Measurements from ENCODE around the gene EIF5B. TPM values are rescaled to one million over a fixed set of nuclear protein-coding genes. Genes with fewer than 3 reads are reported as not detected.

The EIF5B gene
- total and polyA plus RNA-seq, 2 of the 8 experiments (the other 6 are each of a cell fraction or from before 2014, with no cell fraction given), result 10.7 to 64.5 TPM

DNA sequence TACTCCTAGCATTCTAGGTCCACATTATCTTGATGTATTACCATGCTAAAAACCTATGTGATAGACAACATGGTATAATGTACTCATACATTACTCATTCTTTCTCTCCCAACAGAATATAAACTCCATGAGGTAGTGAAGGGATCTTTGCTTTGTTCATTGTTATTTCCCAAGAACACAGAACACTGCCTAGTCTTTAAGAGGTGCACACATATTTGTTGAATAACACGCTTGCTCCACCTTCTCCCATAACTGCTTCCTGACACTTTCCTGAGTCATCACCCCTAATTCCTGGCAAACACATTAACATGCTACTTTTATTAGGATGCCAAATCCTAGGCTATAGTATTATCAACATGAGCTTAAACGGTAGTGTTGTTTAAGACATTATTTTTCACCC, 111.4 kb downstream of the EIF5B start (continued):
- TF ChIP-seq, protein P1, sequence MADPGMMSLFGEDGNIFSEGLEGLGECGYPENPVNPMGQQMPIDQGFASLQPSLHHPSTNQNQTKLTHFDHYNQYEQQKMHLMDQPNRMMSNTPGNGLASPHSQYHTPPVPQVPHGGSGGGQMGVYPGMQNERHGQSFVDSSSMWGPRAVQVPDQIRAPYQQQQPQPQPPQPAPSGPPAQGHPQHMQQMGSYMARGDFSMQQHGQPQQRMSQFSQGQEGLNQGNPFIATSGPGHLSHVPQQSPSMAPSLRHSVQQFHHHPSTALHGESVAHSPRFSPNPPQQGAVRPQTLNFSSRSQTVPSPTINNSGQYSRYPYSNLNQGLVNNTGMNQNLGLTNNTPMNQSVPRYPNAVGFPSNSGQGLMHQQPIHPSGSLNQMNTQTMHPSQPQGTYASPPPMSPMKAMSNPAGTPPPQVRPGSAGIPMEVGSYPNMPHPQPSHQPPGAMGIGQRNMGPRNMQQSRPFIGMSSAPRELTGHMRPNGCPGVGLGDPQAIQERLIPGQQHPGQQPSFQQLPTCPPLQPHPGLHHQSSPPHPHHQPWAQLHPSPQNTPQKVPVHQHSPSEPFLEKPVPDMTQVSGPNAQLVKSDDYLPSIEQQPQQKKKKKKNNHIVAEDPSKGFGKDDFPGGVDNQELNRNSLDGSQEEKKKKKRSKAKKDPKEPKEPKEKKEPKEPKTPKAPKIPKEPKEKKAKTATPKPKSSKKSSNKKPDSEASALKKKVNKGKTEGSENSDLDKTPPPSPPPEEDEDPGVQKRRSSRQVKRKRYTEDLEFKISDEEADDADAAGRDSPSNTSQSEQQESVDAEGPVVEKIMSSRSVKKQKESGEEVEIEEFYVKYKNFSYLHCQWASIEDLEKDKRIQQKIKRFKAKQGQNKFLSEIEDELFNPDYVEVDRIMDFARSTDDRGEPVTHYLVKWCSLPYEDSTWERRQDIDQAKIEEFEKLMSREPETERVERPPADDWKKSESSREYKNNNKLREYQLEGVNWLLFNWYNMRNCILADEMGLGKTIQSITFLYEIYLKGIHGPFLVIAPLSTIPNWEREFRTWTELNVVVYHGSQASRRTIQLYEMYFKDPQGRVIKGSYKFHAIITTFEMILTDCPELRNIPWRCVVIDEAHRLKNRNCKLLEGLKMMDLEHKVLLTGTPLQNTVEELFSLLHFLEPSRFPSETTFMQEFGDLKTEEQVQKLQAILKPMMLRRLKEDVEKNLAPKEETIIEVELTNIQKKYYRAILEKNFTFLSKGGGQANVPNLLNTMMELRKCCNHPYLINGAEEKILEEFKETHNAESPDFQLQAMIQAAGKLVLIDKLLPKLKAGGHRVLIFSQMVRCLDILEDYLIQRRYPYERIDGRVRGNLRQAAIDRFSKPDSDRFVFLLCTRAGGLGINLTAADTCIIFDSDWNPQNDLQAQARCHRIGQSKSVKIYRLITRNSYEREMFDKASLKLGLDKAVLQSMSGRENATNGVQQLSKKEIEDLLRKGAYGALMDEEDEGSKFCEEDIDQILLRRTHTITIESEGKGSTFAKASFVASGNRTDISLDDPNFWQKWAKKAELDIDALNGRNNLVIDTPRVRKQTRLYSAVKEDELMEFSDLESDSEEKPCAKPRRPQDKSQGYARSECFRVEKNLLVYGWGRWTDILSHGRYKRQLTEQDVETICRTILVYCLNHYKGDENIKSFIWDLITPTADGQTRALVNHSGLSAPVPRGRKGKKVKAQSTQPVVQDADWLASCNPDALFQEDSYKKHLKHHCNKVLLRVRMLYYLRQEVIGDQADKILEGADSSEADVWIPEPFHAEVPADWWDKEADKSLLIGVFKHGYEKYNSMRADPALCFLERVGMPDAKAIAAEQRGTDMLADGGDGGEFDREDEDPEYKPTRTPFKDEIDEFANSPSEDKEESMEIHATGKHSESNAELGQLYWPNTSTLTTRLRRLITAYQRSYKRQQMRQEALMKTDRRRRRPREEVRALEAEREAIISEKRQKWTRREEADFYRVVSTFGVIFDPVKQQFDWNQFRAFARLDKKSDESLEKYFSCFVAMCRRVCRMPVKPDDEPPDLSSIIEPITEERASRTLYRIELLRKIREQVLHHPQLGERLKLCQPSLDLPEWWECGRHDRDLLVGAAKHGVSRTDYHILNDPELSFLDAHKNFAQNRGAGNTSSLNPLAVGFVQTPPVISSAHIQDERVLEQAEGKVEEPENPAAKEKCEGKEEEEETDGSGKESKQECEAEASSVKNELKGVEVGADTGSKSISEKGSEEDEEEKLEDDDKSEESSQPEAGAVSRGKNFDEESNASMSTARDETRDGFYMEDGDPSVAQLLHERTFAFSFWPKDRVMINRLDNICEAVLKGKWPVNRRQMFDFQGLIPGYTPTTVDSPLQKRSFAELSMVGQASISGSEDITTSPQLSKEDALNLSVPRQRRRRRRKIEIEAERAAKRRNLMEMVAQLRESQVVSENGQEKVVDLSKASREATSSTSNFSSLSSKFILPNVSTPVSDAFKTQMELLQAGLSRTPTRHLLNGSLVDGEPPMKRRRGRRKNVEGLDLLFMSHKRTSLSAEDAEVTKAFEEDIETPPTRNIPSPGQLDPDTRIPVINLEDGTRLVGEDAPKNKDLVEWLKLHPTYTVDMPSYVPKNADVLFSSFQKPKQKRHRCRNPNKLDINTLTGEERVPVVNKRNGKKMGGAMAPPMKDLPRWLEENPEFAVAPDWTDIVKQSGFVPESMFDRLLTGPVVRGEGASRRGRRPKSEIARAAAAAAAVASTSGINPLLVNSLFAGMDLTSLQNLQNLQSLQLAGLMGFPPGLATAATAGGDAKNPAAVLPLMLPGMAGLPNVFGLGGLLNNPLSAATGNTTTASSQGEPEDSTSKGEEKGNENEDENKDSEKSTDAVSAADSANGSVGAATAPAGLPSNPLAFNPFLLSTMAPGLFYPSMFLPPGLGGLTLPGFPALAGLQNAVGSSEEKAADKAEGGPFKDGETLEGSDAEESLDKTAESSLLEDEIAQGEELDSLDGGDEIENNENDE (IDR thresholded peaks at IDR 0.05; ENCODE audit: insufficient replicate concordance, low read length), result no peak
- no peak for TF ChIP-seq CREB1 (IDR thresholded peaks at IDR 0.05)
- TF ChIP-seq JUND (IDR thresholded peaks at IDR 0.05; ENCODE audit: low read length), result no peak
- no peak for TF ChIP-seq POLR2AphosphoS5 (IDR thresholded peaks at IDR 0.05; ENCODE audit: low read depth, low read length)
- no peak for TF ChIP-seq RNF2 (IDR thresholded peaks at IDR 0.05; ENCODE audit: borderline replicate concordance, low read depth, low read length, missing control alignments, poor library complexity, severe bottlenecking)
- no peak for TF ChIP-seq BCL11A (IDR thresholded peaks at IDR 0.05; ENCODE audit: low read depth in 2 of 2, low read length in 2 of 2)
- TF ChIP-seq NANOG (IDR thresholded peaks at IDR 0.05; ENCODE audit: insufficient read depth, low read depth, low read length, poor library complexity, severe bottlenecking), result no peak
- TF ChIP-seq TAF1 (IDR thresholded peaks at IDR 0.05; ENCODE audit: low read depth, low read length), result no peak
- TF ChIP-seq RFX5 (IDR thresholded peaks at IDR 0.05; ENCODE audit: borderline replicate concordance, low read depth, low read length), result no peak
- no peak for TF ChIP-seq FOSL1 (IDR thresholded peaks at IDR 0.05; ENCODE audit: insufficient read depth, low read depth, low read length)

Measured in H1 (cell line).